ENCODE results near the gene LACTBL1. TPM values are rescaled to one million over a fixed set of nuclear protein-coding genes. Genes with fewer than 3 reads are reported as not detected.
"Not testable (repeated sequence)": the region's sequence is repeated elsewhere in the genome, so short reads cannot be mapped to it uniquely, and the experiment has no call there.

The LACTBL1 gene
- total RNA-seq, 1 donor: not detected

DNA sequence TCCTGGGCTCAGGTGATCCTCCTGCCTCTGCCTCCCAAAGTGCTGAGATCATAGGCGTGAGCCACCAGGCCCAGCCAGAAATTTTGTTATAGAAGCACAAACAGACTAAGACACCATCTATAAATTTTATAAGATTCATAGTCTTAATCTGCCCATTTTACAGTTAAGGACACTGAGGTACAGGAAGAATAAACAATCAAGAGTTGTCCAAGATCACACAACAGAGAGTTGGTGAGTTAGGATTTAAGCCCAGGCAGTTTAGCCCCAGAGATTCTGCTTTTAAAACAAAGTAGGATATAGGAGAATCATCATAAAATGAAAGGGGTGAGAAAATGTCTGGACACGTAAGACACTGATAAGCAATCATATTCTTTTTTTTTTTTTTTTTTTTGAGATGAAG lies 36.2 kb upstream of the LACTBL1 start:
- Histone ChIP-seq H3K4me3 (ENCODE audit: insufficient read depth, low read length) (no peak overlapping the region), H3K27ac (ENCODE audit: low read depth, low read length) (no peak overlapping the region), H3K4me1 (ENCODE audit: insufficient read depth, low read length) (peaks cover 9% of the 10 kb centered on the region), H3K27me3 (ENCODE audit: insufficient read depth, low read length) (peaks cover 5% of the 10 kb centered on the region), H4K20me1 (ENCODE audit: insufficient read depth, low read length) (no peaks in the 10 kb centered on the region), H3K36me3 (ENCODE audit: insufficient read depth, low read length) (no peaks in the 10 kb centered on the region), H3K4me2 (ENCODE audit: insufficient read depth, low read length) (no peak overlapping the region), H3K79me2 (ENCODE audit: insufficient read depth, low read length) (no peaks in the 10 kb centered on the region), H2AFZ (ENCODE audit: low read length) (no peak overlapping the region), H3K9me3 (ENCODE audit: low read depth, low read length) (no peaks in the 10 kb centered on the region)
- no peak for TF ChIP-seq CTCF (IDR thresholded peaks at IDR 0.05; ENCODE audit: extremely low read depth, low read depth, low read length)
- DNase-seq (ENCODE audit: insufficient read length, low spot score, missing footprints): peak; percentile 41

DNA sequence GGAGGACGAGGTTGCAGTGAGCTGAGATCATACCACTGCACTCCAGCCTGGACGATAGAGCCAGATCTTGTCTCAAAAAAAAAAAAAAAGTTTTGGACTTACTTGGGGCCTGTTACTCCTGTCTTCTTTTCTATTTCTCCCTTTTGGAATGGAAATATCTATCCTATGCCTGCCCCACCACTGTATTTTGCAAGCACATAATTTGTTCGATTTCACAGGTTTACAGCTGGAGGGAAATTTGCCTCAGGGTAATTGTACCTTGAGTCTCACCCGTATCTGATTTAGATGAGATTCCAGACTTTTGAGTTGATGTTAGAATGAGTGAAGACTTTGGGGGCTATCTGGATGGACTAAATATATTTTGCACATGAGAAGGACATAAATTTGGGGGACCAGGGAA lies 34.4 kb upstream of the LACTBL1 start:
- Histone ChIP-seq H2AFZ (ENCODE audit: low read length) (no peak overlapping the region), H3K4me3 (ENCODE audit: insufficient read depth, low read length) (no peak overlapping the region), H3K27me3 (ENCODE audit: insufficient read depth, low read length) (peaks cover 7% of the 10 kb centered on the region), H4K20me1 (ENCODE audit: insufficient read depth, low read length) (no peaks in the 10 kb centered on the region), H3K4me1 (ENCODE audit: insufficient read depth, low read length) (peaks cover 9% of the 10 kb centered on the region), H3K4me2 (ENCODE audit: insufficient read depth, low read length) (no peak overlapping the region), H3K27ac (ENCODE audit: low read depth, low read length) (no peak overlapping the region), H3K36me3 (ENCODE audit: insufficient read depth, low read length) (no peaks in the 10 kb centered on the region), H3K9me3 (ENCODE audit: low read depth, low read length) (no peaks in the 10 kb centered on the region), H3K79me2 (ENCODE audit: insufficient read depth, low read length) (no peaks in the 10 kb centered on the region)
- TF ChIP-seq CTCF (IDR thresholded peaks at IDR 0.05; ENCODE audit: extremely low read depth, low read depth, low read length): no peak
- no peak for DNase-seq (ENCODE audit: insufficient read length, low spot score, missing footprints)

- DNase-seq (ENCODE audit: insufficient read length, low spot score, missing footprints); H3K4me3 ChIP-seq (ENCODE audit: insufficient read depth, low read length); H3K79me2 ChIP-seq (ENCODE audit: insufficient read depth, low read length); H3K36me3 ChIP-seq (ENCODE audit: insufficient read depth, low read length); H3K27ac ChIP-seq (ENCODE audit: low read depth, low read length); H2AFZ ChIP-seq (ENCODE audit: low read length); H4K20me1 ChIP-seq (ENCODE audit: insufficient read depth, low read length); H3K9me3 ChIP-seq (ENCODE audit: low read depth, low read length); H3K4me2 ChIP-seq (ENCODE audit: insufficient read depth, low read length); H3K4me1 ChIP-seq (ENCODE audit: insufficient read depth, low read length): not testable (repeated sequence)
- H3K27me3 ChIP-seq (ENCODE audit: insufficient read depth, low read length): peaks cover 10% of the 10 kb centered on the region
Observed at GRCh38 chr1:23004769-23005168, 32.1 kb upstream of the LACTBL1 start.

- DNase-seq (ENCODE audit: insufficient read length, low spot score, missing footprints): no peak
- no peaks in the 10 kb centered on the region for H4K20me1 ChIP-seq (ENCODE audit: insufficient read depth, low read length)
- H3K4me2 ChIP-seq (ENCODE audit: insufficient read depth, low read length): no peak overlapping the region
- peaks cover 10% of the 10 kb centered on the region for H3K27me3 ChIP-seq (ENCODE audit: insufficient read depth, low read length)
- H3K9me3 ChIP-seq (ENCODE audit: low read depth, low read length): no peaks in the 10 kb centered on the region
- no peak overlapping the region for H3K4me3 ChIP-seq (ENCODE audit: insufficient read depth, low read length)
- no peak overlapping the region for H2AFZ ChIP-seq (ENCODE audit: low read length)
- no peak overlapping the region for H3K27ac ChIP-seq (ENCODE audit: low read depth, low read length)
- H3K79me2 ChIP-seq (ENCODE audit: insufficient read depth, low read length): no peaks in the 10 kb centered on the region
- no peak for TF ChIP-seq CTCF (IDR thresholded peaks at IDR 0.05; ENCODE audit: extremely low read depth, low read depth, low read length)
- H3K36me3 ChIP-seq (ENCODE audit: insufficient read depth, low read length): no peaks in the 10 kb centered on the region
- H3K4me1 ChIP-seq (ENCODE audit: insufficient read depth, low read length): no peaks in the 10 kb centered on the region
Observed at GRCh38 chr1:23004112-23004511, 31.4 kb upstream of the LACTBL1 start.

DNA sequence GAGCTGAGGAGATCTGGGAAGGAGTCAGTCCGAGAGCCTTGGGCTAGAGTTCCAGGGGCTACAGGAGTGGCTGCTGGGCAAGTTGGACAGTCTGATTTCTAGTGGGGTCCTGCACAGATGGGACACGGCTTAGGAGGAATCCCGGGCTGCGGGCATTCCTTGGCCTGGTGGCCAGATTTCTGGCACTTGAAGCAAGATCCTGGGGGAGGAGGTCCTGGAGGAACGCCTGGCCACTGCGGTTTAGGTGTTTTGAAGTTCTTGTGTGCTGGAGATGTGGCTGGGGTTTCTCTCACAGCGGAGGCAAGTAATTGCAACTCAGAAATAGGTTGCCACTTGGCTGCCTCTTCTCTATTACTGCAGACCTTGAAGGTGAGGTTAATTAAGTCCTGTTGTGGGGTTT lies 29.6 kb upstream of the LACTBL1 start:
- not testable (repeated sequence) for DNase-seq (ENCODE audit: insufficient read length, low spot score, missing footprints); H3K79me2 ChIP-seq (ENCODE audit: insufficient read depth, low read length); H3K27ac ChIP-seq (ENCODE audit: low read depth, low read length); H3K4me3 ChIP-seq (ENCODE audit: insufficient read depth, low read length); H2AFZ ChIP-seq (ENCODE audit: low read length); H4K20me1 ChIP-seq (ENCODE audit: insufficient read depth, low read length); H3K4me2 ChIP-seq (ENCODE audit: insufficient read depth, low read length); H3K9me3 ChIP-seq (ENCODE audit: low read depth, low read length); H3K36me3 ChIP-seq (ENCODE audit: insufficient read depth, low read length); H3K4me1 ChIP-seq (ENCODE audit: insufficient read depth, low read length)
- H3K27me3 ChIP-seq (ENCODE audit: insufficient read depth, low read length): peaks cover 10% of the 10 kb centered on the region

DNA sequence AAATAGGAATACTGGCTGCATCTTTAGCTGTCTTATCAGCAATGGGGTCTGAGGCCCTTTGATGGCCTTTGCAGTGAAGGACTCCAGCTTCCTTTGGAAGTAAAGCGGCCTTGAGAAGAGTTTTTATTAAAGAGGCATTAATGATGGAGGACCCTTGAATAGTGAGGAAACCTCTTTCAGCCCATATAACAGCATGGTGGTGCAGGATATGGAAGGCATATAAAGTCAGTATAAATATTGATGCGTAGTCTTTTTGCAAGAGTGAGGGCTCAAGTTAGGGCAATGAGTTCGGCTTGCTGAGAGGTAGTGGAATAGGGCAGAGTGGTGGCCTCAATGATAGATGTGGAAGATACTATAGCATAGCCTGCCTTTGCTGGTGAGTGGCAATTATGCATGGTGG lies 27.5 kb upstream of the LACTBL1 start:
- not testable (repeated sequence) for H3K79me2 ChIP-seq (ENCODE audit: insufficient read depth, low read length); H3K27ac ChIP-seq (ENCODE audit: low read depth, low read length); H3K9me3 ChIP-seq (ENCODE audit: low read depth, low read length); H2AFZ ChIP-seq (ENCODE audit: low read length); DNase-seq (ENCODE audit: insufficient read length, low spot score, missing footprints); H3K36me3 ChIP-seq (ENCODE audit: insufficient read depth, low read length); H4K20me1 ChIP-seq (ENCODE audit: insufficient read depth, low read length); H3K4me3 ChIP-seq (ENCODE audit: insufficient read depth, low read length); H3K4me1 ChIP-seq (ENCODE audit: insufficient read depth, low read length); H3K4me2 ChIP-seq (ENCODE audit: insufficient read depth, low read length)
- peaks cover 10% of the 10 kb centered on the region for H3K27me3 ChIP-seq (ENCODE audit: insufficient read depth, low read length)

GRCh38 chr1:22997528-22997927 lies 24.9 kb upstream of the LACTBL1 start:
- not testable (repeated sequence) for H4K20me1 ChIP-seq (ENCODE audit: insufficient read depth, low read length); H3K36me3 ChIP-seq (ENCODE audit: insufficient read depth, low read length); H3K4me2 ChIP-seq (ENCODE audit: insufficient read depth, low read length); H3K79me2 ChIP-seq (ENCODE audit: insufficient read depth, low read length); DNase-seq (ENCODE audit: insufficient read length, low spot score, missing footprints); H3K27me3 ChIP-seq (ENCODE audit: insufficient read depth, low read length); H2AFZ ChIP-seq (ENCODE audit: low read length); H3K27ac ChIP-seq (ENCODE audit: low read depth, low read length); H3K4me1 ChIP-seq (ENCODE audit: insufficient read depth, low read length); H3K4me3 ChIP-seq (ENCODE audit: insufficient read depth, low read length); H3K9me3 ChIP-seq (ENCODE audit: low read depth, low read length)

All from osteoblast (primary cell).